Activated CD8-positive, alpha-beta memory T cell treated with anti-CD3 and anti-CD28 coated beads, Interleukin-2, amount 50 U/mL, for 1 hour (primary cell): ENCODE data around the gene PSMA8.
A peak's percentile ranks its signal among the peaks of the same experiment; 100 is the strongest.
"Not testable (repeated sequence)": the region's sequence is repeated elsewhere in the genome, so short reads cannot be mapped to it uniquely, and the experiment has no call there.

ENCODE experiments used
- DNase-seq: peaks from one replicate; pipeline ENCODE4 v3.0.0-alpha.2; 2020; ENCODE audit errors: extremely low read depth

The PSMA8 gene

DNA sequence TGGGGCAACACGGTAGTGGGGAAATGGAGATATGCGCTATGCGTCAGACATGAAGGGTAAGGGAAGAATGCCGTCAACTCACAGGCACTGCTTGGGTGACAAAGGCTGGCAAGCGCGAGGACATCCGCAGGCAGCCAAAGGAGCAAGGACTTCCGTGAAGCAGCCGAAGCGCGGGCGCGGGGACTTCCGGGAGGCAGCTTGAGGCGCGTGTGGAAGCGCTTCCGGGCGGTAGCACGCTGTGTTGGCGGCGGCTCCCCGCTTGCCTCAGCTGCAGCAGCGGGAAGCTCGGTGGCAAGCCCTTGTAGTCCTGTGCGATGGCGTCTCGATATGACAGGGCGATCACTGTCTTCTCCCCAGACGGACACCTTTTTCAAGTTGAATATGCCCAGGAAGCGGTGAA lies at the start of gene PSMA8:
PSMA8 (plus strand) TSS at position 218 of the 400 bp plus-strand sequence; CDS start at position 315, 97 bp downstream.
- DNase-seq: peak; percentile 39

- no peak for DNase-seq
Observed at GRCh38 chr18:26085056-26085455, 48.6 kb upstream of the PSMA8 start.

- no peak for DNase-seq
Observed at GRCh38 chr18:26086959-26087358, 46.7 kb upstream of the PSMA8 start.

DNA sequence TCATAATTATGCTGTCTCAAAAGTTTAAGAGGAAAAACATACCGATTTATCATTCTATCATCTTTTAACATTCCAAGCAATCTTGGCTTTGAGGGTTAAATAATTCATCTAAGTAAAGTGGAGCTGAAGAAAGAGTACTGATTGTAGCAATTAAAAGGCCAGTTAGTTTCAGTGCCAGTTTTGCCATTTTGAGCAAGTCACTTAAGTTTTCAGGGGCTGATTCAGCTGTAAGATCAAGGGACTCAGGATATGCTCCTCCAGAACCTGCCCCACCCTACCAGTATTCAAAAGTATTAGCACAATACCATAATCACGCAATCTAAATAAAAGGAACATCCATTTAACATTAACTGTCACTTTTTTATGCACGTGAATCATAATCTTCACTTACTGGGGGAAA lies 45.2 kb upstream of the PSMA8 start:
- no peak for DNase-seq

DNA sequence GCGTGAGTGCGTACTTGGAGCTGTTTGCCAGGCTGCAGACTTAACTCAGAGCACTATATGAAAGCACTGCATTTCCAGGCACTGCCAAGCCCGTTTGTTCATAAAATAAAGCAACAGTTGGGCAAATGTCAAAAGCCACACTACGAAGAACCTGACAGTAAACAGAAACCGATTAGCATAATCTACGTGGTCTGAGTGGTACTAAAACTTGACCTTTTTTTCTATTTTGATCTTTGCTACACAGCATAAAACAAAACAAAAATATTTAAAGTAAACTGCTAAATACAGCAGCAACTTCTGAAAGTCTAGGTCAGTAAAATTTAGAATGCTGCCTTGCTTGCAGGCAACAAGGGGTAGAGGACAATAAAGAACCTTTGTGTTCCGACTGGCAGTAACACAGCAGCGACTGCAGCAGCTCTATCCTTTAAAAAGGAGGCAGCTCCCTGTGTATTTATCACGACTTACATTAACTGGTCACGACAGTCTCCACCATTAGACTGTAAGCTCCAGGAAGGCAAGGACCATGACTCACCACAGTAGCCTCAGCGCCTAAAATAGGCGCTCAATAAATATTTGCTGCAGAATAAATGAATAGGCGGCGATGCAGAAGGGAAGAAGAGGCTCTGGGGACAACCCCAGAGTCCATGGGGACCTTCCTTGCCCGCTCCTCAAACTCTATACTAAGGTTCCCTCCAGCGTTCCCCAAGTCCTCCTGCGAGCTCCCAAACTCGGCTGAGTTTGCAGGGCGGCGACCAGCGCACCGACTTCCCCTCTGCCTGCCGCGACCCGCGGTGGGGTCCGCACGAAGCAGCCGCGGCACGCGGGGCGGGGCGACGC lies 44.2 kb upstream of the PSMA8 start:
- DNase-seq: no peak

DNA sequence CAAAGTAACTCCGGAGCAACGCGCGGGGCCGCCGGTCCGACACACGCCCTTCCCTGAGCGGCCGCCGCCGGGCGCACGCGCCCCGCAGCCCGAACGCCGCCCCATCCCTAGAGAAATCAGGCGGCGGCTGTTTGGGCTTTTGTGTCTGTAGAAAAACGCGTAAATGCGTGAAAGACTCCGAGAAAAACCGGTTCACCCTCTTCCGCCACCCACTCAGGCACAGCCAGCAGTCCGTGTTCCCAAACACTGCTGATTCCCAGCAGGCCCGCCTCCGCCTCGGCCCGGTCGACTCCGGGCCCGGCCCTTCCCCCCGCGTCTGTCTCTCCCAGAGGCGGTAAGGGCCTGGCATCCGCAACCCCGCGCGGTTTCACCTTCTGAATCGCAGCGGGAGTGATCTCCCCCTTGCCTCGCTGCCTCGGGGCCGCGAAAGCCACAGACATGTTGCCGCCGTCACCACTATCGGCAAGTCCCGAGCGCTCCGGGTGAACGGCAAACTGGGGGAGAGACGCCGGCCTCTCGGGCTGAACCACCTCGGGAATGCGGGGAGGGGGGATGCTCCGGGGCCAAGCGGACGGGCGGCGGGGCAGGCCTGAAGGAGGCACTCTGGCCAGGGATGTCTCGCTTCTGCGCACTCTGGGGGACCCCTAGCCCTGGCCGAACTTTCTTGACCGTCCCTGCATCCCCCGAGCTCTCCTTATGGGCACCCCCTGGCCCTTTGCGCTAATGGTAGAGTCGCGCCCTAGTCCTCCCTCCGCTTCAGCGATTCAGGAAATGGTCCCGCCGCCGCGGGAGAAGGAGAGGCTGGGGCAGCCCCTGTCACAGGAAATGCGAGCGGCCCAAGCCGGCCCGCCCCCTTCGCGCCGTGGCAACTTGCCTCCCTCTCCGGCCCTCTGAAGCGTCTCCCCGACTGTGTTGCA lies 43.3 kb upstream of the PSMA8 start, which contains the start of gene SS18:
SS18 (minus strand) TSS at position 484 of the 917 bp plus-strand sequence; CDS start at position 440, 44 bp downstream.
- DNase-seq: peak; percentile 73

- DNase-seq: no peak
Observed at GRCh38 chr18:26091047-26091630, 42.5 kb upstream of the PSMA8 start.

DNA sequence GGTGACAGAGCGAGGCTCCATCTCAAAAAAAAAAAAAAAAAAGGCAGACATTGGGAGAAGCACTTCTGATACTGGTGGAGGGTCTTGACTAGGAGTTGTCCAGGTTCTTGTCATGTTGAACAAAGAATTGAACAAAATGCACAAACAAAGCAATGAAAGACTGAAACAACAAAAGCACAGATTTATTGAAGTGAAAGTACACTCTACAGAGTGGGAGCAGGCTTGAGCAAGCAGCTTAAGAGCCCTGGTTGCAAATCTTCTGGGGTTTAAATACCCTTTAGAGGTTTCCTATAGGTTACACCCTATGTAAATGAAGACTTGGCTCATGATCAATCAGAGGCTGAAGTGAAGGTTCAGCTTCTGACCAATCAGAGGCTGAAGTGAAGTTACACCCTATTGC lies 36.8 kb upstream of the PSMA8 start:
- no peak for DNase-seq

GRCh38 chr18:26097563-26097962 lies 36.1 kb upstream of the PSMA8 start:
- no peak for DNase-seq

DNA sequence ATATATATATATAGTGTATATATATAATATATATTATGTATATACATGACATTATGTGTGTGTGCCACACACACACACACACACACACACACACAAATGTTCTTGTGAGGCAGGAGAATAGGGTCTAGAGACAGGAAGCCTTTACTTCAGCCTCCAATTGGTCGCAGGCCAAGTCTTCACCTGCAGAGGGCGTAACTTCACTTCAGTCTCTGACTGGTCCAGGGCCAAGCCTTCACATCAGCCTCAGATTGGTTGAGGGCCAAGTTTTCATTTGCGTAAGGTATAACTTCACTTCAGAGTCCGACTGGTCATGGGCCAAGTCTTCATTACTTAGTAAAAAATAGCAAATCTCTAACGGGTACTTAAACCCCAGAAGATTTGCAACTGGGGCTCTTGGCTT lies 30.1 kb upstream of the PSMA8 start:
- DNase-seq: no peak

DNA sequence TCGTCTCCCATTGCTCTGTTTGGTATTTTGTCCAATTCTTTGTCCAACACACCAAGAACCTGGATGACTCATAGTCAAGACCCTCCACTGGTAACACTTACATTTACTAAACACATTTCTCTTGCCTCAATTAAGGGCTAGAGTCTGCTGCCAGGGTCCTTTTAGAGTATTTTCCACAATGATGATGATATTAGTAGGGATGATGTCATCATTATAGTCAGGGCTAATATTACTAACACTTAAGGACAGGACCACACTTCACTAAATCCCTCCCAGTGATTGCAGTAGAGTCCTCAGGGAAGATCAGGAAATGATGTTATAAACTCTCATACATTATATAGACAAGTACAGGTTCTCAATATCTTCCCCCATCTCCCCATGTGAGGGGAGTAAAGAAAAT lies 29.6 kb upstream of the PSMA8 start:
- no peak for DNase-seq

GRCh38 chr18:26119246-26119645 lies 14.4 kb upstream of the PSMA8 start:
- no peak for DNase-seq

DNA sequence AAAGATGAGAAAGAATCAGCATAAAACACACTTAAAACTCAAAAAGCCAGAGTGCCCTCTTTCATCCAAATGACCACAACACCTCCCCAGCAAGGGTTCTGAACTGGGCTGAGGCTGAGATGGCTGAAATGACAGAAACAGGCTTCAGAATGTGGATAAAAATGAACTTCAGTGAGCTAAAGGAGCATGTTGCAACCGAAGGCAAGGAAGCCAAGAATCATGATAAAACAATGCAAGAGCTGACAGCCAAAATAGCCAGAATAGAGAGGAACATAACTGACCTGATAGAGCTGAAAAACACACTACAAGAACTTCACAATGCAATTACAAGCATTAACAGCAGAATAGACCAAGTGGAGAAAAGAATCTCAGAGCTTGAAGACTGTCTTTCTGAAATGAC lies 12.2 kb upstream of the PSMA8 start:
- no peak for DNase-seq

DNA sequence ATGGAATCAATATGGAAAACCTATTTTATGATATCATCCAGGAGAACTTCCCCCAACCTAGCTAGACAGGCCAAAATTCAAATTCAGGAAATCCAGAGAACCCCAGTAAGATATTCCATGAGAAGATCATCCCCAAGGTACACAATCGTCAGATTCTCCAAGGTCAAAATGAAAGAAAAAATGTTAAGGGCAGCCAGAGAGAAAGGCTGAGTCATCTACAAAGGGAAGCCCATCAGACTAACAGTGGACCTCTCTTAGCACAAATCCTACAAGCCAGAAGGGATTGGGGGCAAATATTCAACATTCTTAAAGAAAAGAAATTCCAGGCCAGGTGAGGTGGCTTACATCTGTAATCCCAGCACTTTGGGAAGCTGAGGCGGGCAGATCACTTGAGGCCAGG lies 11.7 kb upstream of the PSMA8 start:
- DNase-seq: not testable (repeated sequence)

GRCh38 chr18:26127786-26128185 lies 5.9 kb upstream of the PSMA8 start:
- DNase-seq: no peak

DNA sequence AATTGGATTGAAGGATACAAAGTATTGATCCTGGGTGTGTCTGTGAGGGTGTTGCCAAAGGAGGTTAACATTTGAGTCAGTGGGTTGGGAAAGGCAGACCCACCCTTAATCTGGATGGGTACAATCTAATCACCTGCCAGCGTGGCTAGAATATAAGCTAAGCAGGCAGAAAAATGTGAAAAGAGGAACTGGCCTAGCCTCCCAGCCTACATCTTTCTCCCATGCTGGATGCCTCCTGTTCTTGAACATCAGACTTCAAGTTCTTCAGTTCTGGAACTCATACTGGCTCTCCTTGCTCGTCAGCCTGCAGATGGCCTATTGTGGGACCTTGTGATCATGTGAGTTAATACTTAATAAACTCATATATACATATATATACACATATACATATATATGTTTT lies 5.5 kb upstream of the PSMA8 start:
- not testable (repeated sequence) for DNase-seq

DNA sequence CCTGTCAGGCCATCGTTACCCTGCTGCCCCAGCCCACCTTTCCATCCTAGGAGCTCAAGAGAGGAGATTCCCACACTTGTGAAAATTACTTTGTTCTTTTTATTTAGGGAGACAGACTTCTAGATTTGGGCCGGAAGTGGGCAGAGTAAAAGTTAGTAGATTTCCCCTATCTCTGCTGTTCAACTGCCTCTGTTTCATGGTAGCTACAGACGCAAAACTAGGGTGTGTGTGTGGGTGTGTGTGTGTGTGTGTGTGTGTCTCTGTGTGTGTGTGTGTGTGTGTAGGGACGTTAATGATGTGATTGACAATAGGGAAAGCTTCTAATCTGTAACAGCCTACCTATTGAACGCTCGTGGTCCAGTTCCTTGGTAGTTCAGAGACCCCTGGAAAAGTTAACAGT lies 438 bp downstream of the PSMA8 start:
- no peak for DNase-seq

DNA sequence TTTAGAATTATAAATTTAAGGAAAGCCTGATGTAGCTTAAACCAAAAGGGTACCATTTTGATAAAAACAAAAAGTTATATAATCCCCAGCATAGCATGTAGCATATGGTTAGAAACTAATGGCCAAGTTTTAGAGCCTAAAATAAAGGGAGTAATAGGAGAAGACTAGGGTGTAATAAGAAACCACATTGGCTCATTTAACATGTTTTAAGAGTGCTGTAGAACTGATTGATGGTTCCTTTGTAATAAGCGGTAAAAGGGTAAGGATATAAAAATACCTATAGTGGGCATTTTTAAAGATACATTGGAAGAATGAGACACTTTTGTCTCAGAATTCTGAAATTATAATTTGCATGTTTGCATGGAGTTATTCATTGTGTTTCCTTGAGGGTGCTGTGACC lies 1.9 kb downstream of the PSMA8 start:
- DNase-seq: no peak

GRCh38 chr18:26157326-26157725 lies 23.7 kb downstream of the PSMA8 start:
- no peak for DNase-seq

- no peak for DNase-seq
Observed at GRCh38 chr18:26159353-26159752, 25.7 kb downstream of the PSMA8 start.

- DNase-seq: no peak
Observed at GRCh38 chr18:26164571-26164970, 30.9 kb downstream of the PSMA8 start.

- not testable (repeated sequence) for DNase-seq
Observed at GRCh38 chr18:26167592-26167991, 33.9 kb downstream of the PSMA8 start.
